Transverse colon (tissue), 4 donors: ENCODE data around the gene CAMTA1.

Experiments
- EP300 ChIP-seq: sonication (generic); formaldehyde crosslinking; IDR thresholded peaks from one replicate; pipeline ENCODE4 v1.6.1; 2017; ENCODE audit warnings: antibody characterized with exemption, low read depth
- POLR2A ChIP-seq: fragments of 450-650 bp; IDR thresholded peaks from one replicate; pipeline ENCODE4 v1.6.1; 2016; ENCODE audit warnings: antibody characterized with exemption, mild to moderate bottlenecking, moderate library complexity
- POLR2AphosphoS5 ChIP-seq, 3 donors: sonication (generic); formaldehyde crosslinking; IDR thresholded peaks; one replicate each; pipeline ENCODE4 v1.6.1; 2016; ENCODE audit warnings: antibody characterized with exemption in 3 of 3
- TF ChIP-seq, protein P1 (sequence below), 5 experiments: fragments of 200-600 bp in 3 of 5; fragments of 450-650 bp in 2 of 5; sonication (generic) in 3 of 5; IDR thresholded peaks; 1 replicate in 2 of 5; 2 replicates in 3 of 5; pipeline ENCODE4 v1.5.1; 2016 to 2017; ENCODE audit warnings: antibody characterized with exemption in 5 of 5, inconsistent platforms in 3 of 5, mild to moderate bottlenecking in 2 of 5, moderate library complexity in 1 of 5

DNA sequence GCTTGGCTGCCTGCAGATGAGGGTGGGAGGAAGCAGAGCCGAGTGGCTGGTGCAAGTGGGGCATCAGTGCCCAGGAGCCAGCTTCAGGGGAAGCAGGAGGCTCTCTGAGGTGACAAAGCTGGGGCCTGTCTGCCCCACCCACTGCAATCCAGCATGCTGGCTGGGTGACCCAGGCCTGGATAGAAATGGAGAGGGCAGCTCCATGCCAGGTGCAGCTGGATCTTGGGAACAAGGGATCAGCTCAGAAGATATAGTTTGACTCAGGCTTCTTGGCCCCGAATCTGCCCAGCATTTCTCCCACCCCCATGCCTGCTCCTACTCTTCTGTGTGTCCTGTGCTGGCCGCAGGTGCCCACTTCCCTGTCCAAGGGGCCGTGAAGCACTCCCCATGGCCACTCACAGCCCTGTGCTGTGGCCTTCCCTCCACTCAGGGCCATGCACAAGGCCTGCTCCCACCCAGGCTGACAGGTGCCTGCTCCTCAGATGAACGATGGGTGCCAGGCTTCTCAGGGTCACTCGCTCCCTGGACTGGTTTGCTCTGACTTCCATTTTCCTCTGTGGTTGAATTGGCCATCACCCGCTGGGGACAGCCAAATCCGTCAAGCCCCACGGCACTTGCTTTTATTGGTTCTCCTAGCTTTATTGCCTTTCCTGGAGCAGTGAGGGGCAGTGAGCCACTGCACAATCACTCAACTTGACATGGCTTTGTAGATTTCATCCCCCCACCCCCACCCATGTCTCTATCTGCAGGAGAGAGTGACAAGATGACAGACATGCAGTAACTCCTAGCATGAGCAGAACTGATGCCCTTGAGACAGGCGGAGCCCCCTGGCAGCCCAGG, 811.1 kb downstream of the CAMTA1 start:
- TF ChIP-seq, protein P1, sequence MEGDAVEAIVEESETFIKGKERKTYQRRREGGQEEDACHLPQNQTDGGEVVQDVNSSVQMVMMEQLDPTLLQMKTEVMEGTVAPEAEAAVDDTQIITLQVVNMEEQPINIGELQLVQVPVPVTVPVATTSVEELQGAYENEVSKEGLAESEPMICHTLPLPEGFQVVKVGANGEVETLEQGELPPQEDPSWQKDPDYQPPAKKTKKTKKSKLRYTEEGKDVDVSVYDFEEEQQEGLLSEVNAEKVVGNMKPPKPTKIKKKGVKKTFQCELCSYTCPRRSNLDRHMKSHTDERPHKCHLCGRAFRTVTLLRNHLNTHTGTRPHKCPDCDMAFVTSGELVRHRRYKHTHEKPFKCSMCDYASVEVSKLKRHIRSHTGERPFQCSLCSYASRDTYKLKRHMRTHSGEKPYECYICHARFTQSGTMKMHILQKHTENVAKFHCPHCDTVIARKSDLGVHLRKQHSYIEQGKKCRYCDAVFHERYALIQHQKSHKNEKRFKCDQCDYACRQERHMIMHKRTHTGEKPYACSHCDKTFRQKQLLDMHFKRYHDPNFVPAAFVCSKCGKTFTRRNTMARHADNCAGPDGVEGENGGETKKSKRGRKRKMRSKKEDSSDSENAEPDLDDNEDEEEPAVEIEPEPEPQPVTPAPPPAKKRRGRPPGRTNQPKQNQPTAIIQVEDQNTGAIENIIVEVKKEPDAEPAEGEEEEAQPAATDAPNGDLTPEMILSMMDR (IDR thresholded peaks at IDR 0.05): no peak
- TF ChIP-seq POLR2AphosphoS5 (IDR thresholded peaks at IDR 0.05): no peak
- no peak for TF ChIP-seq EP300
- TF ChIP-seq POLR2A: no peak
